T-helper 1 cell treated with Interleukin-12 subunit alpha and Interleukin-12 subunit beta and Interleukin-4 antibody, amounts not matched to agents 30 ng/mL and 1 ng/mL, for 36 hours (primary cell): ENCODE results near the gene UBE3B. TPM values are rescaled to one million over a fixed set of nuclear protein-coding genes. Genes with fewer than 3 reads are reported as not detected.

ENCODE experiments used
- intact Hi-C: fragments of 100-400 bp; cut with micrococcal nuclease; formaldehyde crosslinking; loops from one replicate; pipeline ENCODE4 v1.15.1; 2024
- total RNA-seq: library from RNA; stranded (reverse); gene quantifications from 2 replicates; pipeline ENCODE4 v1.2.3, GENCODE V29; 2022

UBE3B gene
- total RNA-seq, 1 donor from 2014 or later, result 33.2 TPM

GRCh38 chr12:109547286-109547685 is 69.9 kb downstream of the UBE3B start:
- intact Hi-C loops, result no loop called here

- intact Hi-C loops, result no loop called here
Measured at GRCh38 chr12:109548258-109548657, 70.8 kb downstream of the UBE3B start.

GRCh38 chr12:109549613-109550270 is 72.3 kb downstream of the UBE3B start:
- intact Hi-C loops, result no loop called here

- intact Hi-C loops, result no loop called here
Measured at GRCh38 chr12:109550281-109550680, 72.8 kb downstream of the UBE3B start.

- intact Hi-C loops, result no loop called here
Measured at GRCh38 chr12:109551108-109551507, 73.7 kb downstream of the UBE3B start.

- intact Hi-C loops, result no loop called here
Measured at GRCh38 chr12:109552971-109553370, 75.5 kb downstream of the UBE3B start.

GRCh38 chr12:109553483-109553882 is 76.0 kb downstream of the UBE3B start:
- intact Hi-C loops, result no loop called here

- intact Hi-C loops, result no loop called here
Measured at GRCh38 chr12:109553906-109554500, 76.6 kb downstream of the UBE3B start.

GRCh38 chr12:109554761-109555160 is 77.3 kb downstream of the UBE3B start:
- intact Hi-C loops, result no loop called here

GRCh38 chr12:109555431-109556315 is 78.2 kb downstream of the UBE3B start:
- intact Hi-C loops, result no loop called here

- intact Hi-C loops, result no loop called here
Measured at GRCh38 chr12:109557200-109557599, 79.8 kb downstream of the UBE3B start.

GRCh38 chr12:109557805-109558204 is 80.4 kb downstream of the UBE3B start:
- intact Hi-C loops, result no loop called here

GRCh38 chr12:109558374-109559199 is 81.2 kb downstream of the UBE3B start:
- intact Hi-C loops, result no loop called here

GRCh38 chr12:109559200-109559505 is 81.7 kb downstream of the UBE3B start:
- intact Hi-C loops, result no loop called here

- intact Hi-C loops, result no loop called here
Measured at GRCh38 chr12:109559601-109560000, 82.2 kb downstream of the UBE3B start.

GRCh38 chr12:109560867-109561710 is 83.7 kb downstream of the UBE3B start:
- intact Hi-C loops, result no loop called here

- intact Hi-C loops, result no loop called here
Measured at GRCh38 chr12:109561711-109562030, 84.2 kb downstream of the UBE3B start.

- intact Hi-C loops, result no loop called here
Measured at GRCh38 chr12:109562871-109563270, 85.4 kb downstream of the UBE3B start.

GRCh38 chr12:109563291-109564284 is 86.2 kb downstream of the UBE3B start:
- intact Hi-C loops, result no loop called here

- intact Hi-C loops, result no loop called here
Measured at GRCh38 chr12:109566424-109566823, 89.0 kb downstream of the UBE3B start.
